SK-N-SH (cell line): ENCODE measurements around the gene TMEM234.

Source experiments
- EZH2phosphoT487 ChIP-seq: fragments of 200-600 bp; sonication (generic); IDR thresholded peaks from 2 replicates; pipeline ENCODE4 v1.6.1; 2017; ENCODE audit warnings: low read depth, mixed run types, mild to moderate bottlenecking, antibody characterized with exemption, moderate library complexity, borderline replicate concordance
- POLR2AphosphoS5 ChIP-seq: IDR thresholded peaks from 2 replicates; pipeline ENCODE4 v1.6.1; 2012; ENCODE audit warnings: low read depth, low read length
- RAD21 ChIP-seq: IDR thresholded peaks from 2 replicates; pipeline ENCODE4 v1.6.1; 2012; ENCODE audit warnings: mild to moderate bottlenecking, low read length
- TEAD4 ChIP-seq: IDR thresholded peaks from 2 replicates; pipeline ENCODE4 v1.4.0; 2012; ENCODE audit warnings: mild to moderate bottlenecking, borderline replicate concordance; ENCODE audit not compliant: insufficient read depth
- TF ChIP-seq, protein P1 (sequence below): fragments of 150-350 bp; IDR thresholded peaks from 2 replicates; pipeline ENCODE4 v1.6.1; 2017; ENCODE audit warnings: antibody characterized with exemption, low read length, low read depth, borderline replicate concordance
- TF ChIP-seq, protein P2 (sequence below): fragments of 200-600 bp; sonication (generic); IDR thresholded peaks from 2 replicates; pipeline ENCODE4 v1.6.1; 2017; ENCODE audit warnings: antibody characterized with exemption, mild to moderate bottlenecking, moderate library complexity
- TF ChIP-seq, protein P3 (sequence below): IDR thresholded peaks from 2 replicates; pipeline ENCODE4 v1.4.0; 2012; ENCODE audit warnings: low read depth, borderline replicate concordance
- TF ChIP-seq, protein P4 (sequence below): IDR thresholded peaks from 2 replicates; pipeline ENCODE4; 2012

DNA sequence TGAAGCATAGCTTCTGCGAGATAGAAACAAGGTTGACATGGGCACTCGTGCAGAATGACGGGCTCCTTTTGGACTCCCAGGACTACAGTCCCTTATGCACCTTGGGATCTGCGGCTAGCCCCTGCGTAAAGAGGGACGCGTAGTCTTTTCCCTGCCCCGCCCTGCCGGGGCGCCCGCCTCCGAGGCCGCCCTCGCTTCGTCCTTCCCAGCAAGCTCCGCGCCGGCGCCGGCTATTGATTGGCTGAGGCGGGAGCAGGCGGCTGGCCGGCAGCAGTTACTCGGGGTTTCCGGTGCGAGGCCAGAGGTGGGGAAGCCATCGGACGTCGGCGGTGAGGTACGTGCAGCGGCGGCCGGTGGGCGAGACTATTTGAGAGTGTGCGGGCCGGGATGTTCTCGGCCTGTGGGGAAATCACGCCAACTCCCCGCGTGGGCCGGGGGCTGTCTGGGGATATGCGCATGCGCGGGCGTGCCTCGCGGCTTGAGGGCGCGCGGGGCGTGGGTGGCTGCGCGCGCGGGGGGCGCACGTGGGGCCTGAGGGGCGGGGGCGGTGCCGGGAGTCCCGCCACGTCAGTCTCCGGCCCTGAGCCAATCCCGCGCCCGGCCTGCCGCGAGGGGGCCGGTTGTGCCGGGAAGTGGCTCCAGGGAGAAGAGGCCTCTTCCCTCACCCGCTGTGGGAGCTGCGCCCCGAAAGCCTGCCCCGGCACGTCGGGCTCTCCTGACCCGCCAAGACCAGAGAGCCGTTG lies 42.5 kb downstream of the TMEM234 start, which contains the start of gene TXLNA:
- TF ChIP-seq, protein P1, sequence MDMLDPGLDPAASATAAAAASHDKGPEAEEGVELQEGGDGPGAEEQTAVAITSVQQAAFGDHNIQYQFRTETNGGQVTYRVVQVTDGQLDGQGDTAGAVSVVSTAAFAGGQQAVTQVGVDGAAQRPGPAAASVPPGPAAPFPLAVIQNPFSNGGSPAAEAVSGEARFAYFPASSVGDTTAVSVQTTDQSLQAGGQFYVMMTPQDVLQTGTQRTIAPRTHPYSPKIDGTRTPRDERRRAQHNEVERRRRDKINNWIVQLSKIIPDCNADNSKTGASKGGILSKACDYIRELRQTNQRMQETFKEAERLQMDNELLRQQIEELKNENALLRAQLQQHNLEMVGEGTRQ, result no peak
- TF ChIP-seq, protein P2, sequence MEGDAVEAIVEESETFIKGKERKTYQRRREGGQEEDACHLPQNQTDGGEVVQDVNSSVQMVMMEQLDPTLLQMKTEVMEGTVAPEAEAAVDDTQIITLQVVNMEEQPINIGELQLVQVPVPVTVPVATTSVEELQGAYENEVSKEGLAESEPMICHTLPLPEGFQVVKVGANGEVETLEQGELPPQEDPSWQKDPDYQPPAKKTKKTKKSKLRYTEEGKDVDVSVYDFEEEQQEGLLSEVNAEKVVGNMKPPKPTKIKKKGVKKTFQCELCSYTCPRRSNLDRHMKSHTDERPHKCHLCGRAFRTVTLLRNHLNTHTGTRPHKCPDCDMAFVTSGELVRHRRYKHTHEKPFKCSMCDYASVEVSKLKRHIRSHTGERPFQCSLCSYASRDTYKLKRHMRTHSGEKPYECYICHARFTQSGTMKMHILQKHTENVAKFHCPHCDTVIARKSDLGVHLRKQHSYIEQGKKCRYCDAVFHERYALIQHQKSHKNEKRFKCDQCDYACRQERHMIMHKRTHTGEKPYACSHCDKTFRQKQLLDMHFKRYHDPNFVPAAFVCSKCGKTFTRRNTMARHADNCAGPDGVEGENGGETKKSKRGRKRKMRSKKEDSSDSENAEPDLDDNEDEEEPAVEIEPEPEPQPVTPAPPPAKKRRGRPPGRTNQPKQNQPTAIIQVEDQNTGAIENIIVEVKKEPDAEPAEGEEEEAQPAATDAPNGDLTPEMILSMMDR, result no peak; the same call in 1 of the 2 replicates
- peak; percentile 69 for TF ChIP-seq POLR2AphosphoS5
- no peak for TF ChIP-seq TEAD4
- TF ChIP-seq, protein P3, sequence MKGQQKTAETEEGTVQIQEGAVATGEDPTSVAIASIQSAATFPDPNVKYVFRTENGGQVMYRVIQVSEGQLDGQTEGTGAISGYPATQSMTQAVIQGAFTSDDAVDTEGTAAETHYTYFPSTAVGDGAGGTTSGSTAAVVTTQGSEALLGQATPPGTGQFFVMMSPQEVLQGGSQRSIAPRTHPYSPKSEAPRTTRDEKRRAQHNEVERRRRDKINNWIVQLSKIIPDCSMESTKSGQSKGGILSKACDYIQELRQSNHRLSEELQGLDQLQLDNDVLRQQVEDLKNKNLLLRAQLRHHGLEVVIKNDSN, result no peak; the same call in 1 of the 2 replicates
- TF ChIP-seq RAD21, result no peak
- TF ChIP-seq EZH2phosphoT487, result no peak
- TF ChIP-seq, protein P4, sequence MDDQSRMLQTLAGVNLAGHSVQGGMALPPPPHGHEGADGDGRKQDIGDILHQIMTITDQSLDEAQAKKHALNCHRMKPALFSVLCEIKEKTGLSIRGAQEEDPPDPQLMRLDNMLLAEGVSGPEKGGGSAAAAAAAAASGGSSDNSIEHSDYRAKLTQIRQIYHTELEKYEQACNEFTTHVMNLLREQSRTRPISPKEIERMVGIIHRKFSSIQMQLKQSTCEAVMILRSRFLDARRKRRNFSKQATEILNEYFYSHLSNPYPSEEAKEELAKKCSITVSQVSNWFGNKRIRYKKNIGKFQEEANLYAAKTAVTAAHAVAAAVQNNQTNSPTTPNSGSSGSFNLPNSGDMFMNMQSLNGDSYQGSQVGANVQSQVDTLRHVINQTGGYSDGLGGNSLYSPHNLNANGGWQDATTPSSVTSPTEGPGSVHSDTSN, result peak; percentile 89
